Liver (tissue), 9 donors: ENCODE results near the gene HYKK. TPM values are rescaled to one million over a fixed set of nuclear protein-coding genes. Genes with fewer than 3 reads are reported as not detected.
A peak's percentile ranks its signal among the peaks of the same experiment; 100 is the strongest.

Experiments
- DNase-seq: peaks from one replicate; pipeline ENCODE4 v3.0.0-alpha.2; 2017; ENCODE audit warnings: low spot score
- H3K27ac ChIP-seq, 2 donors: one replicate each; pipeline ENCODE4 v1.7.0; 2013; ENCODE audit warnings: inconsistent platforms in 2 of 2, low read length in 2 of 2, control low read depth in 1 of 2, low read depth in 1 of 2, mild to moderate bottlenecking in 1 of 2
- H3K27me3 ChIP-seq, 4 donors: one replicate each; pipeline versions ENCODE4 v1.6.1 to v1.7.0; 2013; ENCODE audit warnings: low read length in 3 of 4, inconsistent platforms in 1 of 4, mild to moderate bottlenecking in 1 of 4, moderate library complexity in 1 of 4; ENCODE audit not compliant: control insufficient read depth in 4 of 4, insufficient read depth in 4 of 4
- H3K36me3 ChIP-seq, 4 donors: one replicate each; pipeline versions ENCODE4 v1.6.1 to v1.7.0; 2013; ENCODE audit warnings: low read length in 3 of 4, mild to moderate bottlenecking in 3 of 4, low read depth in 1 of 4, moderate library complexity in 1 of 4; ENCODE audit not compliant: control insufficient read depth in 4 of 4, insufficient read depth in 3 of 4
- H3K4me1 ChIP-seq, 4 donors: one replicate each; pipeline versions ENCODE4 v1.6.1 to v1.7.0; 2013; ENCODE audit warnings: low read length in 3 of 4, mild to moderate bottlenecking in 3 of 4, moderate library complexity in 1 of 4; ENCODE audit not compliant: control insufficient read depth in 4 of 4, insufficient read depth in 4 of 4
- H3K4me3 ChIP-seq, 3 donors: one replicate each; pipeline versions ENCODE4 v1.6.1 to v1.7.0; 2013; ENCODE audit warnings: low read length in 3 of 3, control low read depth in 1 of 3, low read depth in 1 of 3, mild to moderate bottlenecking in 1 of 3
- H3K9ac ChIP-seq, 2 donors: one replicate each; pipeline ENCODE4 v1.7.0; 2013; ENCODE audit warnings: low read length in 2 of 2, mild to moderate bottlenecking in 2 of 2, moderate library complexity in 2 of 2, control low read depth in 1 of 2, low read depth in 1 of 2
- H3K9me3 ChIP-seq, 4 donors: one replicate each; pipeline versions ENCODE4 v1.6.1 to v1.7.0; 2013; ENCODE audit warnings: low read length in 3 of 4; ENCODE audit not compliant: control insufficient read depth in 4 of 4
- EGR1 ChIP-seq, 2 donors: IDR thresholded peaks; 2 replicates each; pipeline ENCODE4 v1.6.1; 2016 to 2018; ENCODE audit warnings: antibody characterized with exemption in 2 of 2, low read depth in 2 of 2
- FOXA1 ChIP-seq: IDR thresholded peaks from 2 replicates; pipeline ENCODE4 v1.6.1; 2016; ENCODE audit warnings: antibody characterized with exemption
- FOXA2 ChIP-seq: IDR thresholded peaks from 2 replicates; pipeline ENCODE4 v1.6.1; 2016; ENCODE audit warnings: antibody characterized with exemption
- GABPA ChIP-seq, 2 donors: IDR thresholded peaks in 1 of 2; conservative IDR thresholded peaks in 1 of 2; 2 replicates each; pipeline ENCODE4 v1.6.1; 2016; ENCODE audit warnings: antibody characterized with exemption in 2 of 2, mild to moderate bottlenecking in 1 of 2, moderate library complexity in 1 of 2
- HNF4A ChIP-seq, 2 donors: conservative IDR thresholded peaks; 2 replicates each; pipeline ENCODE4 v1.6.1; 2016; ENCODE audit warnings: antibody characterized with exemption in 2 of 2, mild to moderate bottlenecking in 2 of 2
- HNF4G ChIP-seq: IDR thresholded peaks from 2 replicates; pipeline ENCODE4 v1.6.1; 2016; ENCODE audit warnings: antibody characterized with exemption
- JUND ChIP-seq, 2 donors: IDR thresholded peaks; 2 replicates each; pipeline ENCODE4 v1.6.1; 2016; ENCODE audit warnings: antibody characterized with exemption in 2 of 2
- NR2F2 ChIP-seq: IDR thresholded peaks from 2 replicates; pipeline ENCODE4 v1.6.1; 2016; ENCODE audit warnings: antibody characterized with exemption
- RAD21 ChIP-seq, 2 donors: IDR thresholded peaks; 2 replicates each; pipeline ENCODE4 v1.6.1; 2016; ENCODE audit warnings: antibody characterized with exemption in 2 of 2, mild to moderate bottlenecking in 2 of 2
- RXRA ChIP-seq, 2 donors: IDR thresholded peaks; 2 replicates each; pipeline ENCODE4 v1.6.1; 2017 to 2018; ENCODE audit warnings: antibody characterized with exemption in 2 of 2, mild to moderate bottlenecking in 1 of 2
- SP1 ChIP-seq: IDR thresholded peaks from 2 replicates; pipeline ENCODE4 v1.6.1; 2018; ENCODE audit warnings: antibody characterized with exemption, mild to moderate bottlenecking
- TAF1 ChIP-seq: conservative IDR thresholded peaks from 2 replicates; pipeline ENCODE4 v1.6.1; 2016; ENCODE audit warnings: antibody characterized with exemption, mild to moderate bottlenecking
- YY1 ChIP-seq: IDR thresholded peaks from 2 replicates; pipeline ENCODE4 v1.6.1; 2016; ENCODE audit warnings: antibody characterized with exemption, mild to moderate bottlenecking
- WGBS: extraction: QIAGEN DNeasy Blood & Tissue Kit; methylation state at CpG from one replicate; pipeline ENCODE4 v1.1.7; 2013; 5-methylcytosine and 5-hydroxymethylcytosine counted together
- polyA plus RNA-seq, 2 donors: library from polyadenylated mRNA; stranded (reverse) in 1 of 2; unstranded in 1 of 2; fragments of 200-250 nt in 1 of 2; fragments of >200 nt in 1 of 2; fragmentation: Nextera tagmentation in 1 of 2; extraction: Ambion mirVana in 1 of 2; gene quantifications; one replicate each; pipeline versions ENCODE4 v1.2.1 to v1.2.3, GENCODE V29; 2013 to 2015
- total RNA-seq, 2 donors: library from RNA; depleted of rRNA; stranded (reverse); fragments of >200 nt; gene quantifications; one replicate each; pipeline ENCODE4 v1.2.3, GENCODE V29; 2014
- TF ChIP-seq, protein P1 (sequence below): IDR thresholded peaks from 2 replicates; pipeline ENCODE4 v1.6.1; 2016; ENCODE audit warnings: antibody characterized with exemption
- TF ChIP-seq, protein P2 (sequence below): fragments of 150-350 bp; IDR thresholded peaks from 2 replicates; pipeline ENCODE4 v1.5.1; 2017; ENCODE audit warnings: improper control_type of control experiment, low read depth, low read length; ENCODE audit not compliant: missing input control
- TF ChIP-seq, protein P3 (sequence below): IDR thresholded peaks from 2 replicates; pipeline ENCODE4 v1.6.1; 2016; ENCODE audit warnings: antibody characterized with exemption
- TF ChIP-seq, protein P4 (sequence below): IDR thresholded peaks from 2 replicates; pipeline ENCODE4 v1.6.1; 2016; ENCODE audit warnings: antibody characterized with exemption
- TF ChIP-seq, protein P5 (sequence below): IDR thresholded peaks from 2 replicates; pipeline ENCODE4 v1.6.1; 2016; ENCODE audit warnings: antibody characterized with exemption, mild to moderate bottlenecking
- donor health status: healthy.
- donor health status: healthy.
- donor health status: healthy.
- donor health status: healthy.
- donor health status: healthy.

Gene HYKK
- total and polyA plus RNA-seq, 4 donors, result 1.7 to 7.7 (median 2.2) TPM

DNA sequence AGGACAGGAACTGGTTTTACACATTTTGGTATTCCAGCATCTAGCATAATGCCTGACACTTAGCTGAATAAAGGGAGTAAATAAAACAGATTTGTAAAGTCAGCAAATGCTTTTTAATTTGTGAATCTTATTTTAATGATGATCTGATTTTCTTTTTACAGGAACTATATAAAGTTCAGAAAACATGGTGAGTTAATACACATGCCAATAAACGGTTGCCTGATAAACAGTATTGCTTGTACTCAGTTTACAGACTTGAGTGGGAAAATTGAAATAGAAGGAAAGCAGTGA lies 34.3 kb downstream of the HYKK start:
- H3K27ac ChIP-seq, result no peak overlapping the region
- WGBS, result 18% methylated on average over 1 of the region's 1 CpG
- H3K9me3 ChIP-seq, result no peaks in the 10 kb centered on the region
- no peak for DNase-seq
- no peaks in the 10 kb centered on the region for H3K27me3 ChIP-seq
- peaks cover 6 to 33% (median 29%) of the 10 kb centered on the region in 4 donors for H3K36me3 ChIP-seq
- H3K4me3 ChIP-seq, result peak overlapping the region; percentile 90 to 98 (median 92)
- H3K9ac ChIP-seq, result peak overlapping the region; percentile 98 to 100
- peaks cover 0 to 21% (median 11%) of the 10 kb centered on the region in 4 donors for H3K4me1 ChIP-seq
- TF ChIP-seq, protein P1, sequence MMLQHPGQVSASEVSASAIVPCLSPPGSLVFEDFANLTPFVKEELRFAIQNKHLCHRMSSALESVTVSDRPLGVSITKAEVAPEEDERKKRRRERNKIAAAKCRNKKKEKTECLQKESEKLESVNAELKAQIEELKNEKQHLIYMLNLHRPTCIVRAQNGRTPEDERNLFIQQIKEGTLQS, result no peak
- TF ChIP-seq, protein P2, sequence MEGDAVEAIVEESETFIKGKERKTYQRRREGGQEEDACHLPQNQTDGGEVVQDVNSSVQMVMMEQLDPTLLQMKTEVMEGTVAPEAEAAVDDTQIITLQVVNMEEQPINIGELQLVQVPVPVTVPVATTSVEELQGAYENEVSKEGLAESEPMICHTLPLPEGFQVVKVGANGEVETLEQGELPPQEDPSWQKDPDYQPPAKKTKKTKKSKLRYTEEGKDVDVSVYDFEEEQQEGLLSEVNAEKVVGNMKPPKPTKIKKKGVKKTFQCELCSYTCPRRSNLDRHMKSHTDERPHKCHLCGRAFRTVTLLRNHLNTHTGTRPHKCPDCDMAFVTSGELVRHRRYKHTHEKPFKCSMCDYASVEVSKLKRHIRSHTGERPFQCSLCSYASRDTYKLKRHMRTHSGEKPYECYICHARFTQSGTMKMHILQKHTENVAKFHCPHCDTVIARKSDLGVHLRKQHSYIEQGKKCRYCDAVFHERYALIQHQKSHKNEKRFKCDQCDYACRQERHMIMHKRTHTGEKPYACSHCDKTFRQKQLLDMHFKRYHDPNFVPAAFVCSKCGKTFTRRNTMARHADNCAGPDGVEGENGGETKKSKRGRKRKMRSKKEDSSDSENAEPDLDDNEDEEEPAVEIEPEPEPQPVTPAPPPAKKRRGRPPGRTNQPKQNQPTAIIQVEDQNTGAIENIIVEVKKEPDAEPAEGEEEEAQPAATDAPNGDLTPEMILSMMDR, result no peak
- TF ChIP-seq RAD21 (IDR thresholded peaks at IDR 0.05), result no peak
- no peak for TF ChIP-seq TAF1
- TF ChIP-seq JUND (IDR thresholded peaks at IDR 0.05), result no peak
- TF ChIP-seq, protein P3, sequence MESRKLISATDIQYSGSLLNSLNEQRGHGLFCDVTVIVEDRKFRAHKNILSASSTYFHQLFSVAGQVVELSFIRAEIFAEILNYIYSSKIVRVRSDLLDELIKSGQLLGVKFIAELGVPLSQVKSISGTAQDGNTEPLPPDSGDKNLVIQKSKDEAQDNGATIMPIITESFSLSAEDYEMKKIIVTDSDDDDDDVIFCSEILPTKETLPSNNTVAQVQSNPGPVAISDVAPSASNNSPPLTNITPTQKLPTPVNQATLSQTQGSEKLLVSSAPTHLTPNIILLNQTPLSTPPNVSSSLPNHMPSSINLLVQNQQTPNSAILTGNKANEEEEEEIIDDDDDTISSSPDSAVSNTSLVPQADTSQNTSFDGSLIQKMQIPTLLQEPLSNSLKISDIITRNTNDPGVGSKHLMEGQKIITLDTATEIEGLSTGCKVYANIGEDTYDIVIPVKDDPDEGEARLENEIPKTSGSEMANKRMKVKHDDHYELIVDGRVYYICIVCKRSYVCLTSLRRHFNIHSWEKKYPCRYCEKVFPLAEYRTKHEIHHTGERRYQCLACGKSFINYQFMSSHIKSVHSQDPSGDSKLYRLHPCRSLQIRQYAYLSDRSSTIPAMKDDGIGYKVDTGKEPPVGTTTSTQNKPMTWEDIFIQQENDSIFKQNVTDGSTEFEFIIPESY, result no peak
- TF ChIP-seq, protein P4, sequence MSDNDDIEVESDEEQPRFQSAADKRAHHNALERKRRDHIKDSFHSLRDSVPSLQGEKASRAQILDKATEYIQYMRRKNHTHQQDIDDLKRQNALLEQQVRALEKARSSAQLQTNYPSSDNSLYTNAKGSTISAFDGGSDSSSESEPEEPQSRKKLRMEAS, result no peak
- no peak for TF ChIP-seq YY1
- TF ChIP-seq NR2F2, result no peak
- no peak for TF ChIP-seq HNF4G
- TF ChIP-seq EGR1 (IDR thresholded peaks at IDR 0.05; ENCODE audit: low read depth in 2 of 2), result no peak
- TF ChIP-seq RXRA (IDR thresholded peaks at IDR 0.05), result no peak
- TF ChIP-seq FOXA2, result no peak

DNA sequence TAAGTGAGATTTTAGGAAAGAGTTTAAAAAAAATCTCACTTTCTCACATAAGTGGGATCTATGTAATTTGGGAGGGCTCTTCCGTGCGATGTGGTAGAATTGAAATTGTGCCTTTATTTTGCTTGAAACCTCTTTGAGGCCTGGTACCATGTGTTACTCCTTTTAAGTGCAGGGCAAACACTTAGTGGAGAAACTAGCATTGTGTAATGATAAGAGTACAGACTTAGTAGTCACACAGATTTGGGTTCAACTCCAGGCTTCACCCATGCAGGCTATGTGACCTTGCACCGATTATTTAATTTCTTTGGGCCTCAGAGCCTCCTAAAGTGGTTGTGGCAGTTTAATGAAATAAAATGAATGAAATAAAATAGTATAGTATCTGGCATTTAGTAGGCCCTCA lies 35.3 kb downstream of the HYKK start:
- Histone ChIP-seq H3K9ac (no peak overlapping the region), H3K27ac (no peak overlapping the region), H3K27me3 (no peaks in the 10 kb centered on the region), H3K36me3 (peaks cover 9 to 42% (median 37%) of the 10 kb centered on the region in 4 donors), H3K4me3 (no peak overlapping the region), H3K9me3 (no peaks in the 10 kb centered on the region), H3K4me1 (peaks cover 0 to 21% (median 11%) of the 10 kb centered on the region in 4 donors)
- DNase-seq, result no peak
- TF ChIP-seq NR2F2 (no peak), FOXA2 (no peak), JUND (IDR thresholded peaks at IDR 0.05) (no peak), SP1 (no peak), EGR1 (IDR thresholded peaks at IDR 0.05; ENCODE audit: low read depth in 2 of 2) (no peak), RXRA (IDR thresholded peaks at IDR 0.05) (no peak), GABPA (IDR thresholded peaks at IDR 0.05 in 1 of 2, conservative IDR thresholded peaks at IDR 0.05 in 1 of 2) (no peak), HNF4A (conservative IDR thresholded peaks at IDR 0.05) (no peak), HNF4G (no peak), FOXA1 (no peak), TAF1 (no peak), RAD21 (IDR thresholded peaks at IDR 0.05) (no peak), YY1 (no peak)
- TF ChIP-seq, protein P4, result no peak
- TF ChIP-seq, protein P2, result no peak
- TF ChIP-seq, protein P1, result no peak
- TF ChIP-seq, protein P5, sequence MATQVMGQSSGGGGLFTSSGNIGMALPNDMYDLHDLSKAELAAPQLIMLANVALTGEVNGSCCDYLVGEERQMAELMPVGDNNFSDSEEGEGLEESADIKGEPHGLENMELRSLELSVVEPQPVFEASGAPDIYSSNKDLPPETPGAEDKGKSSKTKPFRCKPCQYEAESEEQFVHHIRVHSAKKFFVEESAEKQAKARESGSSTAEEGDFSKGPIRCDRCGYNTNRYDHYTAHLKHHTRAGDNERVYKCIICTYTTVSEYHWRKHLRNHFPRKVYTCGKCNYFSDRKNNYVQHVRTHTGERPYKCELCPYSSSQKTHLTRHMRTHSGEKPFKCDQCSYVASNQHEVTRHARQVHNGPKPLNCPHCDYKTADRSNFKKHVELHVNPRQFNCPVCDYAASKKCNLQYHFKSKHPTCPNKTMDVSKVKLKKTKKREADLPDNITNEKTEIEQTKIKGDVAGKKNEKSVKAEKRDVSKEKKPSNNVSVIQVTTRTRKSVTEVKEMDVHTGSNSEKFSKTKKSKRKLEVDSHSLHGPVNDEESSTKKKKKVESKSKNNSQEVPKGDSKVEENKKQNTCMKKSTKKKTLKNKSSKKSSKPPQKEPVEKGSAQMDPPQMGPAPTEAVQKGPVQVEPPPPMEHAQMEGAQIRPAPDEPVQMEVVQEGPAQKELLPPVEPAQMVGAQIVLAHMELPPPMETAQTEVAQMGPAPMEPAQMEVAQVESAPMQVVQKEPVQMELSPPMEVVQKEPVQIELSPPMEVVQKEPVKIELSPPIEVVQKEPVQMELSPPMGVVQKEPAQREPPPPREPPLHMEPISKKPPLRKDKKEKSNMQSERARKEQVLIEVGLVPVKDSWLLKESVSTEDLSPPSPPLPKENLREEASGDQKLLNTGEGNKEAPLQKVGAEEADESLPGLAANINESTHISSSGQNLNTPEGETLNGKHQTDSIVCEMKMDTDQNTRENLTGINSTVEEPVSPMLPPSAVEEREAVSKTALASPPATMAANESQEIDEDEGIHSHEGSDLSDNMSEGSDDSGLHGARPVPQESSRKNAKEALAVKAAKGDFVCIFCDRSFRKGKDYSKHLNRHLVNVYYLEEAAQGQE, result no peak
- TF ChIP-seq, protein P3, result no peak
- 98% methylated on average over 3 of the region's 3 CpGs for WGBS
